SU-DHL-6 (cell line): Measurements from ENCODE around the gene STRN3.

ENCODE experiments used
- CTCF ChIP-seq: fragments of 200-600 bp; sonication (generic); IDR thresholded peaks from one replicate; pipeline ENCODE4 v1.5.1; 2017; ENCODE audit warnings: antibody characterized with exemption, mild to moderate bottlenecking, low read length, moderate library complexity; ENCODE audit not compliant: insufficient read depth, poor library complexity, severe bottlenecking
- EZH2phosphoT487 ChIP-seq: fragments of 200-600 bp; sonication (generic), shearing (Covaris generic); conservative IDR thresholded peaks from 2 replicates; pipeline ENCODE4 v1.6.1; 2018; ENCODE audit warnings: mild to moderate bottlenecking, antibody characterized with exemption, low read length, moderate library complexity, mixed read lengths

GRCh38 chr14:30999038-30999773, 27.0 kb downstream of the STRN3 start:
- TF ChIP-seq CTCF: no peak
- no peak for TF ChIP-seq EZH2phosphoT487
